HTERT RPE-1 (cell line): Measurements from ENCODE around the gene PRKRA.
"Not testable (repeated sequence)": the region's sequence is repeated elsewhere in the genome, so short reads cannot be mapped to it uniquely, and the experiment has no call there.

ENCODE experiments used
- in situ Hi-C: fragments of 300-500 bp; cut with MboI; formaldehyde crosslinking; loops from 4 replicates; pipeline ENCODE4 v1.14.3; 2020; ENCODE audit warnings: low sequenced_read_pairs

The PRKRA gene

GRCh38 chr2:178450774-178451525 lies at the start of gene PRKRA, which contains the start of gene PJVK:
Gene PRKRA, minus strand, starts transcription at chr2:178451175. Its CDS starts 145 bp downstream, at chr2:178451030.
Gene PJVK, plus strand, starts transcription at chr2:178451378. Its CDS starts 2,032 bp downstream, at chr2:178453410.
- in situ Hi-C loops, result no loop called here

DNA sequence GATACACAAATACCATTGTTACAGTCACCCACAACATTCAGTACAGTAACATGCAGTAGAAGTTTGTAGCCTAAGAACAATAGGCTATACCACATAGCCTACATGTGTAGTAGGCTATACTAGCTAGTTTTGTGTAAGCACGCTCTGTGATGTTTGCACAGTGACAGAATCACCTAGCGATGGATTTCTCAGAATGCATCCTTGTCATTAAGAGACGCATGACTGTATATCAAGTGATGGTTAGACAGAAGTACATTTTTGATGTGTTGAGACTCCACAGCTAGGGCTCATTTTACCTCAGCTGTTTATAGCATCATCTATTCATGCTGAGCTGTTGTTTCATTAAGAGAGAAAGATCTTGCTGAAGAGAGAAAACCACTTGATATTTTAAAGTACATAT lies 48.7 kb upstream of the PRKRA start:
- in situ Hi-C loops, result no loop called here

DNA sequence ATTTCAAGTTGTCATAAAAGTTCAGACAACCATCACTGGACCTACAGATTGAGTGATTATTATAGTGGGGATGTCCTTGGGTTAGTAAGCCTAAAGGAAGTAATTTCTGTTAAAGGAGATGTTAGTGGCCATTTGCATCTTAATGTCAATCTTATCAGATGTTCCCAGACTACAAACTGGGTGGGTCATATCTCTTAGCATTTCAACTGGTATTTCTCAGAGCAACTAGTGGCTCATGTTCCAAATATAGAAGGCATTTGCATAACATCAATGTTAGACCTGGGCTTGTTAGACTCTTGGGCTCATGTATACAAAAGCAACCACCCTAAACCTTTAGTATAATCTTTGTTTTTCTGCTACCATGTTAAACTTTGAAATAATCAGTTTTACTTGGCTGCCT lies 47.2 kb upstream of the PRKRA start:
- in situ Hi-C loops, result no loop called here

GRCh38 chr2:178496049-178496448 lies 45.1 kb upstream of the PRKRA start:
- in situ Hi-C loops, result no loop called here

GRCh38 chr2:178491612-178492011 lies 40.6 kb upstream of the PRKRA start:
- in situ Hi-C loops, result no loop called here

GRCh38 chr2:178485356-178485755 lies 34.4 kb upstream of the PRKRA start:
- in situ Hi-C loops, result no loop called here

DNA sequence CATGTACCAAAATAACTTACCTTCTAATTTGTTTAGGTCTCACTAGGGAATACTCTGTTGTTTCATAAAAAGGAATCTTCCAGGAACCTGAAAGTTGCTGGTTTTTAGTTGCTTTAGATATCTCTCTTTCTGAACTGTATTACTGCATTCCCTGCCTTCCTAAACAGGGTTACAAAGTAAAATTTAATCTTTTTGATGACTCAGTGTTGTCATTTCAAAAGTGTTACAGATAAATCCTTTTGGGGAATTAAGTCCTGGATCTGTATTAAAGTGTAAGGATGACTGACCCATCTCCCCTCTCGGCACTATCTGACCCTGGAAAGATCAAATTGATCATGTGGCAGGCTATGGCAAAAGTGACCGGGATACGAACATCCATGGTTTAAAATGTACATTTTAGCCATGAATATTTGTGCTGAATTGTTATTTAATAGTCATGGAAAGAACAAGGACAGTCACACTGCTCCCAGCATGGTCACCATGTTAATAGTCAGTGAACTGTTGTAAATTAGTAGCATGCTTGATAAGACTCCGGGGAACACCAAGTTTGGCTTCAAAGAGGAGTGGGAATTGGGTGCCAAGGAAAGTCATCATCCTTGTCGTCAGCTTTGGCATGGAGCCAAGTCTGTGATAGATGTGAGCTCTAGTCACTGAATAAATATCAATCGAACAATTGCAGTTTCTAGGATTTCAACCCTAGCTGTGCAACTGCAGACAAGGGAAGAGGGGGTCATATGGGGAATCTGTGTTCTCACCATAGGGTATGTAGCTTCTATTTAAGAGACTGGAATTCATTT lies 33.5 kb upstream of the PRKRA start:
- in situ Hi-C loops, result no loop called here

DNA sequence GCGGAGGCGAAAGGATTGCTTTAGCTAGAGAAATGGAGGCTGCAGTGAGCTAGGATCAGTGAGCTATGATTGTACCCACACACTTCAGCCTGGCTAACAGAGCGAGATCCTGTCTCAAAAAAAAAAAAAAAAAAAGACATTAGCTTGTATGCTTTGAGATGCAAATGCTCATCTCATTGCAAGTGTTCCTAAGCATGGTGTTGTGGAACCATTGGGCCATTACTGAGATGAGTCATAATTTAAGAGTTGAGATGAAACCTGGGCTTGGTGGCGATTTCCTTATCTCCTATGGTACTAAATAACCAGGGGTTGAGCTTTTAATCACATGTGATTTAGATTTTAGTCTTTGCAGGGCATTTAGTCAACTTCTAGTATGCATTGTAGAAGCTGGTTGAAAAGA lies 31.5 kb upstream of the PRKRA start:
- in situ Hi-C loops, result no loop called here

GRCh38 chr2:178480227-178481181 lies 29.5 kb upstream of the PRKRA start, which contains the start of gene PLEKHA3:
Gene PLEKHA3, plus strand, starts transcription at chr2:178480457. Its CDS starts 413 bp downstream, at chr2:178480870.
- in situ Hi-C loops, result no loop called here

- in situ Hi-C loops, result no loop called here
These were observed 28.8 kb upstream of the PRKRA start for GRCh38 chr2:178479758-178480226.

DNA sequence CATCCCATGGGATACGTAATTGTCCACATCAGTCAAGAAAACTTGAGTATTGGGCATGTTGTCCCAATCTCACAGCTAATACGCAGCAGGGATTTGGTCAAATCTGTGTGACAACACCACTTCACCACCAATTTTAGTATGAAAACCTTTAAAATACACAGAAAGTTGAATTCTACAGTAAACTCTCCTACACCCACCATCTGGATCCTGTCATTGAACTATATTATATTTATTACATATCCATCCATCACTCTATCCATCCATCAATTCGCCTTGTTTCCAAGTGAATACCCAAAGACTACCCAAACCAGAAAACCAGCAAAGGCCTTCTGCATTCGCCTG lies 28.3 kb upstream of the PRKRA start:
- in situ Hi-C loops, result no loop called here

DNA sequence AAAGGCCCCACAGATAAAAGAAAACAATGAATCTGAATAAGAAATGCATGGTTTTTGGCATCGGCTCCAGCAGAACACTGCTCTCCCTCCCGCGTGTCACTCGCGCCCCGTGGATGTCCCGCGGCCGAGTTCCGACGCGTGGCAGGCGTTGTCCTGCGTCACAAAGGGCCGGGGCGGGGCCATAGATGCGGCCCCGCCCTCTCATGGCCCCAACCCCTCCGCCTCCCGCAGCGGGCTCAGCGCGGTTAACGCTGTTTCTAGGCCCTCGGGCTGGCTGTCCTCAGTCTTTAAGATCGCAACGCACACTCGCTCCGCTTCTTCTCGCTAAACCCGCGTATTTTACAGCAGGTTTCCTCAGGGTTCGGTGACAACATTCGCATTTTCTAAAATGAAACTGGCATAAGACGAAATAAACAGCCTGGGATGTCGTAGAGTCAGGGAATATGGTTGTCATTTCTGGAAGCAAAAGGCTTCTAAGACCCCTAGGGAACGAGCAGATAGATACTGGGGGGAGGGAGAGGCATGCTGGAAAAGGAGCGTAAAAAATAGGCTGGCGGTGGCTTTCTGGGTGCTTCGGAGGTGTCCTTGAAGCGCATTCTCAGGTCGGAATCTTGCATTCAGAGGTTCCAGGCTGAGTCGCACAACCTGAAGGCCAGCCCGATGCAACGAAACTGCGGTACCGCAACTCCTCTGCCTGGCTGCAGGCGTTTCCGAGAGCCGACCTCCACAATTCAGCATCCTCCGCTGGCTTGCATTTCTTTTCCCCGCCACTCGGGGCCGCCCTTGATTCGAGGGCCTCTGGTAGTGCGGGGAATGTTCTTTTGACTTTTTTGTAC lies 27.7 kb upstream of the PRKRA start, which contains the start of gene FKBP7:
FKBP7 (minus strand) TSS at position 162 of the 836 bp plus-strand sequence; CDS start at position 61, 101 bp downstream.
- in situ Hi-C loops, result no loop called here

DNA sequence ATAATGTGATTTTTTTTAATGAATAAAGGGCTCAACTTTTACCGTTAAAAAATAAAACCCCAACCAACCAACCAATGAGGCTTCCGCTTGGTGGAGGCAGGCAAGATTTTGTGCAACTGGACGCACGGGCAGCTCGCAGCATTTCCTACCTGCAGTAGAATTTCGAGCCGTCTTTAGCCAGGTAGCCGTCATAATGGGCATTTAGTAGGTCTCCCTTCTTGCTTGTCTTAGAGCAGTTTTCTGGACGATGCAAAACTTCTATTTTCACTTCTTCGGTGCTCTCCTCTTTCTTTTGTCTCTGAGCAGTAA lies 27.1 kb upstream of the PRKRA start:
- in situ Hi-C loops, result no loop called here

- in situ Hi-C loops, result no loop called here
These were observed 26.6 kb upstream of the PRKRA start for GRCh38 chr2:178477443-178478129.

DNA sequence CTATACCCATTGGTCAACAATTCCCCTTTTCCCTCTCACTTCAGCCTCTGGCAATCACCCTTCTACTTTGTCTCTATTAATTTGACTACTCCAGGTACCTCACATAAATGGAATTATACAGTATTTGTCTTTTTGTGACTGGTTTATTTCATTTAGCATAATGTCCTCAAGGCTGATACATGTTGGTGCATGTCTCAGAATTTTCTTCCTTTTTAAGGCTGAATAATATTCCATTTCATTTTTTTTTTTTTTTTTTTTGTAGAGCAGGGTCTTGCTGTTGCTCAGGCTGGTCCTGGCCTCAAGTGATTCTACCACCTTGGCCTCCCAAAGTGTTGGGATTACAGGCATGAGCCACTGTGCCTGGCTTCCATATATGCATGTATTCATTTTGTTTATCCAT lies 25.5 kb upstream of the PRKRA start:
- in situ Hi-C loops, result no loop called here

DNA sequence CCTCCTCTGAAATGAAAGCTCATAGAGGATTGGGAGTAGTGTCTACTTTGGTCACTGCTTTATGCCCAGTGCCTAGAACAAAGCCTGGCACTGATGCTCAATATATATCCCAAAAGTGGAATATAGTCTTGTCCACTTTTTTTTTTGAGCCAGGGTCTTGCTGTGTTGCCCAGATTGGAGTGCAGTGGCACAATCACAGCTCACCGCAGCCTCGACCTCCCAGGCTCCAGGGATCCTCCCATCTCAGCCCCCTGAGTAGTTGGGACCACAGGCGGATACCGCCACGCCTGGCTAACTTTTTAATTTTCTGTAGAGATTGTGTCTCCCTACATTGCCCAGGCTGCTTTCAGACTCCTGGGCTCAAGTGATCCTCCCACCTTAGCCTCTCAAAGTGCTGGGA lies 23.6 kb upstream of the PRKRA start:
- in situ Hi-C loops, result no loop called here

- in situ Hi-C loops, result no loop called here
These were observed 23.0 kb upstream of the PRKRA start for GRCh38 chr2:178473931-178474330.

DNA sequence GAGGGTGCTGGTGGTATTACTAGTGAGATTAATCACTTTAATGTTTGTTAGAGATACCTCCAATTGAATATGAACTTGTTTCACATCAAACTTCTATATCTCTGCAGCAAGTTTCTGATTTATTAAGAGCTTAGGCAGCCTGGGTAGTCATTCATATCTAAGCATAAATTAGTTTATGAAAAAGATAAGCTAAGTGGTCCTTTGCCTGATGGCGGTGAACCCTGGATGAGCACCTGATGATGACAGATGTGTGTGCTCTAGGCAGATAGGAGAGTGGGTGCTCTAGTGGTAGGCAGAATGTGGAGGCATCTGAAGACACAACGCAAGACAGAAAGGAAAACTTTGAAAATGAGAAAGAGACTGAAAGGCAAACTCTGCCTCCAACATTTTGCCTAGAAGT lies 22.4 kb upstream of the PRKRA start:
- in situ Hi-C loops, result no loop called here

GRCh38 chr2:178471313-178471712 lies 20.3 kb upstream of the PRKRA start:
- in situ Hi-C loops, result not testable (repeated sequence)
